Upper lobe of left lung (tissue), 6 donors: ENCODE data around the gene PDE1A. TPM values are rescaled to one million over a fixed set of nuclear protein-coding genes. Genes with fewer than 3 reads are reported as not detected.

Source experiments
- ATAC-seq, 2 donors: fragments of 200-7000 bp; cut with Tn5 transposase; one replicate each; pipeline ENCODE4 v1.9.1; 2022; ENCODE audit warnings: mild to moderate bottlenecking in 2 of 2, moderate library complexity in 2 of 2; ENCODE audit not compliant: low FRiP score in 2 of 2
- DNase-seq, 2 donors: peaks; one replicate each; pipeline ENCODE4 v3.0.0-alpha.2; 2019 to 2020
- H3K27ac ChIP-seq, 4 donors: fragments of 200-600 bp; sonication (generic); one replicate each; pipeline ENCODE4 v1.5.1; 2016 to 2019
- H3K27me3 ChIP-seq, 4 donors: fragments of 200-600 bp; sonication (generic); one replicate each; pipeline ENCODE4 v1.5.1; 2017 to 2019
- H3K36me3 ChIP-seq, 4 donors: fragments of 200-600 bp; sonication (generic); one replicate each; pipeline ENCODE4 v1.5.1; 2016 to 2019
- H3K4me1 ChIP-seq, 4 donors: fragments of 200-600 bp; sonication (generic); one replicate each; pipeline ENCODE4 v1.5.1; 2018 to 2019
- H3K4me3 ChIP-seq, 4 donors: fragments of 200-600 bp; sonication (generic); one replicate each; pipeline ENCODE4 v1.5.1; 2017 to 2019; ENCODE audit warnings: mild to moderate bottlenecking in 2 of 4, moderate library complexity in 1 of 4
- H3K9me3 ChIP-seq, 4 donors: fragments of 200-600 bp; sonication (generic); one replicate each; pipeline ENCODE4 v1.5.1; 2018 to 2019
- CTCF ChIP-seq, 6 experiments: fragments of 450-650 bp in 4 of 6; fragments of 200-600 bp in 2 of 6; sonication (generic) in 2 of 6; IDR thresholded peaks; one replicate each; pipeline ENCODE4 v1.5.1; 2016 to 2019; ENCODE audit warnings: antibody characterized with exemption in 6 of 6
- EP300 ChIP-seq, 4 donors: sonication (generic); formaldehyde crosslinking; IDR thresholded peaks; one replicate each; pipeline ENCODE4 v1.5.1; 2017; ENCODE audit warnings: antibody characterized with exemption in 4 of 4, control low read depth in 2 of 4
- POLR2A ChIP-seq, 4 donors: fragments of 450-650 bp; IDR thresholded peaks; one replicate each; pipeline ENCODE4 v1.5.1; 2016 to 2017; ENCODE audit warnings: antibody characterized with exemption in 4 of 4, mild to moderate bottlenecking in 2 of 4
- POLR2AphosphoS5 ChIP-seq, 2 donors: sonication (generic); formaldehyde crosslinking; IDR thresholded peaks; one replicate each; pipeline ENCODE4 v1.5.1; 2017; ENCODE audit warnings: antibody characterized with exemption in 2 of 2
- WGBS, 2 donors: methylation state at CpG; one replicate each; pipeline ENCODE4 v1.1.5; 2017 to 2018; 5-methylcytosine and 5-hydroxymethylcytosine counted together
- total RNA-seq, 6 donors: library from RNA; depleted of rRNA in 4 of 6; stranded (reverse); fragments of >200 nt in 4 of 6; gene quantifications; one replicate each; pipeline versions ENCODE4 v1.1.0 to v1.2.1, GENCODE V29; 2016 to 2021
- donor health status: DM: no; HTN: no; CAD: no; lungs with moderate emphysema.
- donor health status: DM: no; HTN: yes; CAD: no; lungs with severe emphysema.

The PDE1A gene
- total RNA-seq, 6 donors from 2014 or later = 0.67 to 4.3 (median 2.5) TPM

- 53 to 74% methylated on average over 2 of the region's 2 CpGs for WGBS, 2 donors
- DNase-seq (no peak), ATAC-seq (no peak)
- no peak overlapping the region for H3K4me3 ChIP-seq
- H3K4me1 ChIP-seq = no peaks in the 10 kb centered on the region
- H3K27ac ChIP-seq = no peak overlapping the region
- no peak for TF ChIP-seq POLR2AphosphoS5 (IDR thresholded peaks at IDR 0.05)
- no peak for TF ChIP-seq CTCF (IDR thresholded peaks at IDR 0.05)
- no peak for TF ChIP-seq POLR2A (IDR thresholded peaks at IDR 0.05)
- no peak for TF ChIP-seq EP300 (IDR thresholded peaks at IDR 0.05)
- no peaks in the 10 kb centered on the region for H3K9me3 ChIP-seq
- H3K36me3 ChIP-seq = no peaks in the 10 kb centered on the region
- H3K27me3 ChIP-seq = no peaks in the 10 kb centered on the region
Measured at GRCh38 chr2:182444806-182445205, 18.0 kb upstream of the PDE1A start.

DNA sequence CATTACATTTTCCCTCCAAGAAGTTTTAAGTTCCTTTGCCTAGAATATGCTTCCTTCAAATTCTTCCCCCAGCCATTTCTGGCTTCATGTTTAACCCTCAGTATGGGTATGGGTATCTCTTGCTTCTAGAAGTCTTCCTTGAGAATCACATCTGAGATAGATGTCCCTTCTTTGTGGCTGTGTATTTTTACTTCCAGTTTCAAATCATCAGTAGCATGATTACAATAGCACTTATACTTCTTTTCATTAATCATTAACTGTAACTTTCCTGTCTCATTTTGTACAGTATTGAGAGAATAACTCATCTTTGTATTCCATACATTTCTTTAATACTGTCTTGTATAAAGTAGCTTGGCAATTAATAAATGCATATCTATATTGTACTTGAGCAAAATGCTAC, 17.3 kb upstream of the PDE1A start:
- DNase-seq (no peak), ATAC-seq (no peak)
- no peak for TF ChIP-seq POLR2A (IDR thresholded peaks at IDR 0.05)
- no peak for TF ChIP-seq CTCF (IDR thresholded peaks at IDR 0.05)
- no peak for TF ChIP-seq EP300 (IDR thresholded peaks at IDR 0.05)
- TF ChIP-seq POLR2AphosphoS5 (IDR thresholded peaks at IDR 0.05) = no peak
- Histone ChIP-seq H3K4me3 (no peak overlapping the region), H3K27ac (no peak overlapping the region), H3K27me3 (no peaks in the 10 kb centered on the region), H3K36me3 (no peaks in the 10 kb centered on the region), H3K4me1 (no peaks in the 10 kb centered on the region), H3K9me3 (no peaks in the 10 kb centered on the region)

- Histone ChIP-seq H3K9me3 (no peaks in the 10 kb centered on the region), H3K27me3 (no peaks in the 10 kb centered on the region), H3K36me3 (no peaks in the 10 kb centered on the region), H3K4me1 (no peaks in the 10 kb centered on the region), H3K27ac (no peak overlapping the region), H3K4me3 (no peak overlapping the region)
- 88 to 91% methylated on average over 1 of the region's 1 CpG for WGBS, 2 donors
- TF ChIP-seq POLR2AphosphoS5 (IDR thresholded peaks at IDR 0.05) = no peak
- TF ChIP-seq EP300 (IDR thresholded peaks at IDR 0.05) = no peak
- TF ChIP-seq POLR2A (IDR thresholded peaks at IDR 0.05) = no peak
- TF ChIP-seq CTCF (IDR thresholded peaks at IDR 0.05) = no peak
- no peak for DNase-seq
- no peak for ATAC-seq
Measured at GRCh38 chr2:182436252-182436651, 9.4 kb upstream of the PDE1A start.

GRCh38 chr2:182435754-182436153, 8.9 kb upstream of the PDE1A start:
- Histone ChIP-seq H3K4me3 (no peak overlapping the region), H3K9me3 (no peaks in the 10 kb centered on the region), H3K36me3 (no peaks in the 10 kb centered on the region), H3K4me1 (no peaks in the 10 kb centered on the region), H3K27me3 (no peaks in the 10 kb centered on the region), H3K27ac (no peak overlapping the region)
- DNase-seq (no peak), ATAC-seq (peak in 1 of 2 donors; percentile 63)
- 71 to 88% methylated on average over 1 of the region's 1 CpG for WGBS, 2 donors
- TF ChIP-seq EP300 (IDR thresholded peaks at IDR 0.05) (no peak), POLR2A (IDR thresholded peaks at IDR 0.05) (no peak), CTCF (IDR thresholded peaks at IDR 0.05) (no peak), POLR2AphosphoS5 (IDR thresholded peaks at IDR 0.05) (no peak)

GRCh38 chr2:182432051-182432450, 5.2 kb upstream of the PDE1A start:
- no peak for ATAC-seq
- H3K4me1 ChIP-seq = no peaks in the 10 kb centered on the region
- no peak overlapping the region for H3K4me3 ChIP-seq
- H3K27me3 ChIP-seq = no peaks in the 10 kb centered on the region
- no peak for DNase-seq
- no peaks in the 10 kb centered on the region for H3K36me3 ChIP-seq
- no peaks in the 10 kb centered on the region for H3K9me3 ChIP-seq
- H3K27ac ChIP-seq = no peak overlapping the region
- WGBS, 2 donors = 100% methylated on average over 1 of the region's 1 CpG
- no peak for TF ChIP-seq POLR2A (IDR thresholded peaks at IDR 0.05)
- TF ChIP-seq CTCF (IDR thresholded peaks at IDR 0.05) = no peak
- no peak for TF ChIP-seq POLR2AphosphoS5 (IDR thresholded peaks at IDR 0.05)
- no peak for TF ChIP-seq EP300 (IDR thresholded peaks at IDR 0.05)
